Endodermal cell (in vitro differentiated cells): ENCODE measurements around the gene MARCHF2. TPM values are rescaled to one million over a fixed set of nuclear protein-coding genes. Genes with fewer than 3 reads are reported as not detected.
"Not testable (repeated sequence)": the region's sequence is repeated elsewhere in the genome, so short reads cannot be mapped to it uniquely, and the experiment has no call there.

Experiments
- DNase-seq: peaks from one replicate; pipeline ENCODE4 v3.0.0-alpha.2; 2017
- H3K27ac ChIP-seq: 2 replicates; pipeline ENCODE4 v1.5.1; 2013; ENCODE audit warnings: mild to moderate bottlenecking, low read depth, low read length, moderate library complexity
- H3K27me3 ChIP-seq: 2 replicates; pipeline ENCODE4 v1.6.1; 2013; ENCODE audit warnings: mild to moderate bottlenecking, low read length, moderate library complexity; ENCODE audit not compliant: insufficient read depth, control insufficient read depth, poor library complexity, severe bottlenecking
- H3K36me3 ChIP-seq: 2 replicates; pipeline ENCODE4 v1.7.0; 2013; ENCODE audit warnings: mild to moderate bottlenecking, low read length, moderate library complexity; ENCODE audit not compliant: control insufficient read depth, insufficient read depth
- H3K4me1 ChIP-seq: one replicate; pipeline ENCODE4 v1.7.0; 2013; ENCODE audit warnings: low read length; ENCODE audit not compliant: control insufficient read depth, insufficient read depth
- H3K4me3 ChIP-seq: 2 replicates; pipeline ENCODE4 v1.5.1; 2013; ENCODE audit warnings: mild to moderate bottlenecking, low read length, moderate library complexity
- H3K9ac ChIP-seq: 2 replicates; pipeline ENCODE4 v1.6.1; 2013; ENCODE audit warnings: mild to moderate bottlenecking, low read length, moderate library complexity; ENCODE audit not compliant: poor library complexity, severe bottlenecking; ENCODE audit errors: extremely low read depth
- H3K9me3 ChIP-seq: 2 replicates; pipeline ENCODE4 v1.6.1; 2013; ENCODE audit warnings: mild to moderate bottlenecking, low read length, moderate library complexity; ENCODE audit not compliant: control insufficient read depth
- H3K27ac Mint-ChIP-seq: 2 replicates; pipeline ENCODE4 v1.8.0; 2020; ENCODE audit warnings: mixed read lengths
- H3K27me3 Mint-ChIP-seq: 2 replicates; pipeline ENCODE4 v1.8.0; 2021; ENCODE audit warnings: mild to moderate bottlenecking, mixed read lengths; ENCODE audit not compliant: insufficient read depth
- H3K36me3 Mint-ChIP-seq: 2 replicates; pipeline ENCODE4 v1.8.0; 2020; ENCODE audit warnings: low read depth, mixed read lengths
- H3K4me1 Mint-ChIP-seq: 2 replicates; pipeline ENCODE4 v1.8.0; 2020; ENCODE audit warnings: mixed read lengths
- H3K4me3 Mint-ChIP-seq: 2 replicates; pipeline ENCODE4 v1.8.0; 2020; ENCODE audit warnings: mild to moderate bottlenecking, moderate library complexity, mixed read lengths
- H3K9me3 Mint-ChIP-seq: 2 replicates; pipeline ENCODE4 v1.8.0; 2020; ENCODE audit warnings: mild to moderate bottlenecking, mixed read lengths
- WGBS, 2 experiments: methylation state at CpG; one replicate each; pipeline versions ENCODE4 v1.1.5 to v1.1.7; 2013; ENCODE audit warnings: missing lambda C conversion rate in 2 of 2, mixed read lengths in 1 of 2; ENCODE audit not compliant: insufficient coverage in 1 of 2, insufficient read length in 1 of 2; 5-methylcytosine and 5-hydroxymethylcytosine counted together
- total RNA-seq, 2 donors: library from RNA; stranded (reverse); fragmentation: NEBNext Ultra II Directional in 1 of 2; extraction: Animal tissue kit (Norgen Biotek cat#: 25700) in 1 of 2; gene quantifications; 2 replicates in 1 of 2; 3 replicates in 1 of 2; pipeline ENCODE4 v1.2.1, GENCODE V29; 2021
- TF ChIP-seq, protein P1 (sequence below): fragments of 200-600 bp; sonication (generic); conservative IDR thresholded peaks from 2 replicates; pipeline ENCODE4 v1.5.0; 2021; ENCODE audit warnings: antibody characterized with exemption, mild to moderate bottlenecking

The MARCHF2 gene
- total RNA-seq, 2 donors from 2014 or later = 31.8 to 35.9 TPM

DNA sequence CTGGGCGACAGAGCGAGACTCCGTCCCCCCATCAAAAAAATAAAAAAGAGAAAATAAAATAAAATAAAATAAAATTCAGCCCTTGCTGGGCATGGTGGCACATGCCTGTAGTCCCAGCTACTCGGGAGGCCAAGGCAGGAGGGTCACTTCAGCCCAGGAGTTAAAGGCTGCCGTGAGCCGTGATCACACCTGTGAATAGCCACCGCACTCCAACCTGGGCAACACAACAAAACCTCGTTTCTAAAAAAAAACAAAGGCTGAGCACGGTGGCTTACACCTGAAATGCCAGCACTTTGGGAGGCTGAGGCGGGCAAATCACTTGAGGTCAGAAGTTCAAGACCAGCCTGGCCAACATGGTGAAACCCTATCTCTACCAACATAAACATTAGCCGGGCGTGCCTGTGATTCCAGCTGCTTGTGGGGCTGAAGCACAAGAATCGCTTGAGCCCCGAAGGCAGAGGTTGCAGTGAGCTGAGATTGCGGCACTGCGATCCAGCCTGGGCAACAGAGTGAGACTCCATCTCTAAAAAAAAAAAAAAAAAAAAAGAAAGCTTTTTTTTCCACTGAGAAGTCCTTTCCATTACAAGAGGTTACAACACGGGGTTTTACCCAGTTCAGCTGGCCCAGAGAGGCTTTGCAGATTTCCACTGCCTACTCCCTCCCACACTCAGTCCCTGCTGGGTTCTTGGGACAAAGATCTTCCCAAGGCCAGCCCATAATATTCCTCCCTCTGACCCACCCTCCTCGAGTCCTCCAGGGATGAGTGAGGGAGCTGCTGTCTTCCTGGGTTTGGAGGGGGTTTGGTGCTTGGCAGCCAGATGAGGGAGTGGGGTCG lies 42.7 kb upstream of the MARCHF2 start:
- no peak overlapping the region for H3K9ac ChIP-seq
- 90 to 91% methylated on average over 10 to 15 of the region's 19 CpGs for WGBS, 2 experiments
- H3K9me3 Mint-ChIP-seq = peaks cover 2% of the 10 kb centered on the region
- H3K4me3 ChIP-seq = no peak overlapping the region
- no peaks in the 10 kb centered on the region for H3K9me3 ChIP-seq
- TF ChIP-seq, protein P1, sequence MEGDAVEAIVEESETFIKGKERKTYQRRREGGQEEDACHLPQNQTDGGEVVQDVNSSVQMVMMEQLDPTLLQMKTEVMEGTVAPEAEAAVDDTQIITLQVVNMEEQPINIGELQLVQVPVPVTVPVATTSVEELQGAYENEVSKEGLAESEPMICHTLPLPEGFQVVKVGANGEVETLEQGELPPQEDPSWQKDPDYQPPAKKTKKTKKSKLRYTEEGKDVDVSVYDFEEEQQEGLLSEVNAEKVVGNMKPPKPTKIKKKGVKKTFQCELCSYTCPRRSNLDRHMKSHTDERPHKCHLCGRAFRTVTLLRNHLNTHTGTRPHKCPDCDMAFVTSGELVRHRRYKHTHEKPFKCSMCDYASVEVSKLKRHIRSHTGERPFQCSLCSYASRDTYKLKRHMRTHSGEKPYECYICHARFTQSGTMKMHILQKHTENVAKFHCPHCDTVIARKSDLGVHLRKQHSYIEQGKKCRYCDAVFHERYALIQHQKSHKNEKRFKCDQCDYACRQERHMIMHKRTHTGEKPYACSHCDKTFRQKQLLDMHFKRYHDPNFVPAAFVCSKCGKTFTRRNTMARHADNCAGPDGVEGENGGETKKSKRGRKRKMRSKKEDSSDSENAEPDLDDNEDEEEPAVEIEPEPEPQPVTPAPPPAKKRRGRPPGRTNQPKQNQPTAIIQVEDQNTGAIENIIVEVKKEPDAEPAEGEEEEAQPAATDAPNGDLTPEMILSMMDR = no peak
- no peak overlapping the region for H3K4me3 Mint-ChIP-seq
- H3K27ac Mint-ChIP-seq = peak overlapping the region; percentile 48
- peaks cover 15% of the 10 kb centered on the region for H3K27me3 Mint-ChIP-seq
- H3K27ac ChIP-seq = no peak overlapping the region
- peaks cover 13% of the 10 kb centered on the region for H3K36me3 ChIP-seq
- DNase-seq = no peak
- H3K36me3 Mint-ChIP-seq = peaks cover 32% of the 10 kb centered on the region
- no peaks in the 10 kb centered on the region for H3K27me3 ChIP-seq
- H3K4me1 ChIP-seq = peaks cover 12% of the 10 kb centered on the region
- H3K4me1 Mint-ChIP-seq = peaks cover 18% of the 10 kb centered on the region

DNA sequence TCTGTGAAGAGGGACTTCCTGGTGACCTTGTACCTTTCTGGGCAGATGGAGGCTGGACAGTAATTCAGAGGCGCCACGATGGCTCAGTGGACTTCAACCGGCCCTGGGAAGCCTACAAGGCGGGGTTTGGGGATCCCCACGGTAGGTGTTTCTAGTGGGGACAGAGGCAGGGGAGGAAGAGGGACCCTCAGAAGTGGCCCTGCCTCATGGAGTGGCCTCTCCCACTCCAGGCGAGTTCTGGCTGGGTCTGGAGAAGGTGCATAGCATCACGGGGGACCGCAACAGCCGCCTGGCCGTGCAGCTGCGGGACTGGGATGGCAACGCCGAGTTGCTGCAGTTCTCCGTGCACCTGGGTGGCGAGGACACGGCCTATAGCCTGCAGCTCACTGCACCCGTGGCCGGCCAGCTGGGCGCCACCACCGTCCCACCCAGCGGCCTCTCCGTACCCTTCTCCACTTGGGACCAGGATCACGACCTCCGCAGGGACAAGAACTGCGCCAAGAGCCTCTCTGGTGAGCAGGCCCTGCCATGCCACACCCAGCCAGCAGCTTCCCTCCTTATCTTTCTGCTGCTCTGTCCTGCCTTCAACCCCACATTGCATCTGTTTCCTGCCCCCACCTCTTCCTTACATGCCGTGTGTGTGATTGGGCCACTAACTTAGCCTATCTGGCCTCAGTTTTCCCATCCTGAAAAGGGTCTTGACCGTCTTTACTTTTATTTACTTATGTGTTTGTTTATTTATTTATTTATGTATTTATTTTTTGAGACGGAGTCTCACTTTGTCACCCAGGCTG lies 41.9 kb upstream of the MARCHF2 start:
- H3K4me3 ChIP-seq = no peak overlapping the region
- no peaks in the 10 kb centered on the region for H3K27me3 ChIP-seq
- H3K36me3 Mint-ChIP-seq = peaks cover 37% of the 10 kb centered on the region
- TF ChIP-seq, protein P1 = no peak
- no peaks in the 10 kb centered on the region for H3K9me3 ChIP-seq
- peaks cover 13% of the 10 kb centered on the region for H3K36me3 ChIP-seq
- peak overlapping the region; percentile 48 for H3K27ac Mint-ChIP-seq
- H3K4me3 Mint-ChIP-seq = no peak overlapping the region
- no peak overlapping the region for H3K9ac ChIP-seq
- H3K27ac ChIP-seq = peak overlapping the region; percentile 38
- 93 to 95% methylated on average over 21 to 27 of the region's 28 CpGs for whole genome bisulfite sequencing, 2 experiments
- DNase-seq = no peak
- H3K27me3 Mint-ChIP-seq = peaks cover 7% of the 10 kb centered on the region
- H3K4me1 ChIP-seq = peaks cover 12% of the 10 kb centered on the region
- H3K9me3 Mint-ChIP-seq = peaks cover 6% of the 10 kb centered on the region
- H3K4me1 Mint-ChIP-seq = peaks cover 14% of the 10 kb centered on the region

DNA sequence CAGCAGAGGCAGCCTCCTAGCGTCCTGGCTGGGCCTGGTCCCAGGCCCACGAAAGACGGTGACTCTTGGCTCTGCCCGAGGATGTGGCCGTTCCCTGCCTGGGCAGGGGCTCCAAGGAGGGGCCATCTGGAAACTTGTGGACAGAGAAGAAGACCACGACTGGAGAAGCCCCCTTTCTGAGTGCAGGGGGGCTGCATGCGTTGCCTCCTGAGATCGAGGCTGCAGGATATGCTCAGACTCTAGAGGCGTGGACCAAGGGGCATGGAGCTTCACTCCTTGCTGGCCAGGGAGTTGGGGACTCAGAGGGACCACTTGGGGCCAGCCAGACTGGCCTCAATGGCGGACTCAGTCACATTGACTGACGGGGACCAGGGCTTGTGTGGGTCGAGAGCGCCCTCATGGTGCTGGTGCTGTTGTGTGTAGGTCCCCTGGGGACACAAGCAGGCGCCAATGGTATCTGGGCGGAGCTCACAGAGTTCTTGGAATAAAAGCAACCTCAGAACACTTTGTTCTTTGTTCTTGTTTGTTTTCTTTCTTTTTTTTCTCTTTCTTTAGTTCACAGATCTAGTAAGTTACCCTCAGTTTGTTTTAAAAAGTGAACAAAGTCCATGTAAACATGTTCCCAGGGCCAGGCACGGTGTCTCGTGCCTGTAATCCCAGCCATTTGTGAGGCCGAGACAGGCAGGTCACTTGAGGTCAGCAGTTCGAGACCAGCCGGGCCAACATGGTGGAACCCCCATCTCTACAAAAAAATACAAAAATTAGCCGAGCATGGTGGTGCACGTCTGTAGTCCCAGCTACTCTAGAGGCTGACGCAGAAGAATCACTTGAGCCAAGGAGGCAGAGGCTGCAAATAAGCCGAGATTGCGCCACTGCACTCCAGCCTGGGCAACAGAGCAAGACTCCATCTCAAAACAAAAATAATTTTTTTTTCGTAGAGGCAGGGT lies 39.0 kb upstream of the MARCHF2 start:
- Histone ChIP-seq H3K27ac (no peak overlapping the region), H3K9ac (no peak overlapping the region), H3K27me3 (no peaks in the 10 kb centered on the region), H3K4me1 (no peaks in the 10 kb centered on the region), H3K4me3 (no peak overlapping the region), H3K9me3 (peaks cover 3% of the 10 kb centered on the region), H3K36me3 (peaks cover 13% of the 10 kb centered on the region)
- no peak overlapping the region for H3K4me3 Mint-ChIP-seq
- WGBS, 2 experiments = 90 to 91% methylated on average over 25 to 26 of the region's 26 CpGs
- peaks cover 20% of the 10 kb centered on the region for H3K9me3 Mint-ChIP-seq
- TF ChIP-seq, protein P1 = no peak
- H3K36me3 Mint-ChIP-seq = peaks cover 48% of the 10 kb centered on the region
- DNase-seq = peak; percentile 61
- no peak overlapping the region for H3K27ac Mint-ChIP-seq
- no peaks in the 10 kb centered on the region for H3K4me1 Mint-ChIP-seq
- no peaks in the 10 kb centered on the region for H3K27me3 Mint-ChIP-seq

DNA sequence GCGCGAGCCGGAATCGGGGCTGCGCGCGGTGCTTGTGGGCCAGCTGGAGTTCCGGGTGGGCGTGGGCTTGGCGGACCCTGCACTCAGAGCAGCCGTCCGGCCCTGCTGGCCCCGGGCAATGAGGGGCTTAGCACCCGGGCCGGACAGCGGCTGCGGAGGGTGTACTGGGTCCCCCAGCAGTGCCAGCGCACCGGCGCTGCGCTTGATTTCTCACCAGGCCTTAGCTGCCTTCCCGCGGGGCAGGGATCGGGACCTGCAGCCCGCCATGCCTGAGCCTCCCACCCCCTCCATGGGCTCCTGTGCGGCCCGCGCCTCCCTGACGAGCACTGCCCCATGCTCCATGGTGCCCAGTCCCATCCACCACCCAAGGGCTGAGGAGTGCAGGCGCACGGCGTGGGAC lies 37.3 kb upstream of the MARCHF2 start:
- H3K4me1 ChIP-seq, H3K4me3 ChIP-seq, H3K27ac ChIP-seq, H3K27me3 ChIP-seq, H3K9ac ChIP-seq, H3K9me3 ChIP-seq, H3K4me1 Mint-ChIP-seq, H3K4me3 Mint-ChIP-seq, H3K27me3 Mint-ChIP-seq, DNase-seq, H3K27ac Mint-ChIP-seq: not testable (repeated sequence)
- H3K36me3 ChIP-seq = peaks cover 17% of the 10 kb centered on the region
- Mint-ChIP-seq H3K36me3 (peaks cover 58% of the 10 kb centered on the region), H3K9me3 (peaks cover 29% of the 10 kb centered on the region)
- WGBS, 2 experiments = 92 to 98% methylated on average over 13 to 32 of the region's 32 CpGs
